Sigmoid colon (tissue), 4 donors: Measurements from ENCODE around the gene CTRB1.
"Not testable (repeated sequence)": the region's sequence is repeated elsewhere in the genome, so short reads cannot be mapped to it uniquely, and the experiment has no call there.

Experiments used
- EP300 ChIP-seq, 4 donors: sonication (generic); formaldehyde crosslinking; IDR thresholded peaks; one replicate each; pipeline ENCODE4 v1.6.1; 2017; ENCODE audit warnings: antibody characterized with exemption in 4 of 4
- POLR2A ChIP-seq, 2 donors: fragments of 450-650 bp; IDR thresholded peaks; one replicate each; pipeline ENCODE4 v1.6.1; 2016; ENCODE audit warnings: antibody characterized with exemption in 2 of 2, mild to moderate bottlenecking in 2 of 2, moderate library complexity in 2 of 2
- POLR2AphosphoS5 ChIP-seq, 4 donors: sonication (generic); formaldehyde crosslinking; IDR thresholded peaks; one replicate each; pipeline ENCODE4 v1.6.1; 2017; ENCODE audit warnings: antibody characterized with exemption in 4 of 4
- TF ChIP-seq, protein P1 (sequence below), 4 experiments: fragments of 450-650 bp in 3 of 4; fragments of 200-600 bp in 1 of 4; IDR thresholded peaks; one replicate each; pipeline ENCODE4 v1.5.1; 2016 to 2019; ENCODE audit warnings: antibody characterized with exemption in 4 of 4, mild to moderate bottlenecking in 3 of 4, moderate library complexity in 2 of 4

DNA sequence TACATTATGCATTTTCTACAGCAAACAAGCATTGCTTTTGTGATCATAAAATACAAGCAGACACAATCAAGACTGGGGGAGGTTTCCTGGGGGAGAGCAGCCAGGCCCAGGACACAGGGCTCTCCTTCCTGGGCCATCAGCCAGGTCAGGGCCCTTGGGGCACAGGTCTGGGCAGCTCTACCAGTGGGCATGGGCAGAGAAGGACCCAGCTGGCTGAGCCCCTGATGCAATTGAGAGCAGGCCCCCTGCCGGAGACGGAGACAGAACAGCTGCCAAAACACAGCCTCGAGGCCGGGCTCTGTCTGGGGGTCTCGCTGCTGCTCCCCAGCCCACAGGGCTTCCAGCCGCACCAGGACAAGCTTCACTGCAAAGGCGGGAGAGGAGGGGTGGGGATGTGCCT, 21.8 kb downstream of the CTRB1 start:
- TF ChIP-seq POLR2A, POLR2AphosphoS5, EP300 (IDR thresholded peaks at IDR 0.05): not testable (repeated sequence)
- TF ChIP-seq, protein P1, sequence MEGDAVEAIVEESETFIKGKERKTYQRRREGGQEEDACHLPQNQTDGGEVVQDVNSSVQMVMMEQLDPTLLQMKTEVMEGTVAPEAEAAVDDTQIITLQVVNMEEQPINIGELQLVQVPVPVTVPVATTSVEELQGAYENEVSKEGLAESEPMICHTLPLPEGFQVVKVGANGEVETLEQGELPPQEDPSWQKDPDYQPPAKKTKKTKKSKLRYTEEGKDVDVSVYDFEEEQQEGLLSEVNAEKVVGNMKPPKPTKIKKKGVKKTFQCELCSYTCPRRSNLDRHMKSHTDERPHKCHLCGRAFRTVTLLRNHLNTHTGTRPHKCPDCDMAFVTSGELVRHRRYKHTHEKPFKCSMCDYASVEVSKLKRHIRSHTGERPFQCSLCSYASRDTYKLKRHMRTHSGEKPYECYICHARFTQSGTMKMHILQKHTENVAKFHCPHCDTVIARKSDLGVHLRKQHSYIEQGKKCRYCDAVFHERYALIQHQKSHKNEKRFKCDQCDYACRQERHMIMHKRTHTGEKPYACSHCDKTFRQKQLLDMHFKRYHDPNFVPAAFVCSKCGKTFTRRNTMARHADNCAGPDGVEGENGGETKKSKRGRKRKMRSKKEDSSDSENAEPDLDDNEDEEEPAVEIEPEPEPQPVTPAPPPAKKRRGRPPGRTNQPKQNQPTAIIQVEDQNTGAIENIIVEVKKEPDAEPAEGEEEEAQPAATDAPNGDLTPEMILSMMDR (IDR thresholded peaks at IDR 0.05): not testable (repeated sequence)
